GM12874 (cell line): ENCODE measurements around the gene ACTR3.

Experiments used
- CTCF ChIP-seq: IDR thresholded peaks from 2 replicates; pipeline ENCODE4 v1.5.1; 2011; ENCODE audit warnings: low read depth, mild to moderate bottlenecking, control low read depth, low read length, moderate library complexity; ENCODE audit not compliant: insufficient read depth

The ACTR3 gene

GRCh38 chr2:114001937-114002336 is 112.0 kb downstream of the ACTR3 start:
- TF ChIP-seq CTCF, result no peak

GRCh38 chr2:114005110-114005783 is 115.4 kb downstream of the ACTR3 start:
- no peak for TF ChIP-seq CTCF

- TF ChIP-seq CTCF, result no peak
Observed at GRCh38 chr2:114006460-114006859, 116.6 kb downstream of the ACTR3 start.

GRCh38 chr2:114007436-114007835 is 117.5 kb downstream of the ACTR3 start:
- no peak for TF ChIP-seq CTCF

GRCh38 chr2:114008720-114009119 is 118.8 kb downstream of the ACTR3 start:
- TF ChIP-seq CTCF, result no peak

- no peak for TF ChIP-seq CTCF
Observed at GRCh38 chr2:114009205-114009944, 119.5 kb downstream of the ACTR3 start.

- no peak for TF ChIP-seq CTCF
Observed at GRCh38 chr2:114010001-114010400, 120.1 kb downstream of the ACTR3 start.
